Measurements from ENCODE around the gene FLT4. TPM values are rescaled to one million over a fixed set of nuclear protein-coding genes. Genes with fewer than 3 reads are reported as not detected.

The FLT4 gene
- total and polyA plus RNA-seq, 9 donors = 5.4 to 12.3 (median 8.7) TPM

DNA sequence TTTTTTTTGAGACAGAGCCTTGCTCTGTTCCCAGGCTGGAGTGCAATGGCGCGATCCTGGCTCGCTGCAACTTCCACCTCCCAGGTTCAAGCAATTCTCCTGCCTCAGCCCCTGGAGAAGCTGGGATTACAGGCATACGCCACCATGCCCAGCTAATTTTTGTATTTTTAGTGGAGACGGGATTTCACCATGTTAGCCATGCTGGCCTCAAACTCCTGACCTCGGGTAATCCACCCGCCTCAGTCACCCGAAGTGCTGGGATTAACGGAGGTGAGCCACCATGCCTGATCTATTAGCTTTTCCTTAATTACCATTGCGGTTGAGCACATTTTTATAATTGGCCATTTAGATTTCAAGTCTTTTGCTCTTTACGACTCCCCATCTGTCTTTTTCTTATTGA is 2.9 kb upstream of the FLT4 start:
- no peak overlapping the region for H3K4me3 ChIP-seq (ENCODE audit: low read length)
- H3K36me3 ChIP-seq (ENCODE audit: control insufficient read depth, insufficient read depth, low read length) = no peaks in the 10 kb centered on the region
- DNase-seq = no peak
- H3K9me3 ChIP-seq (replicated peaks; ENCODE audit: control insufficient read depth, low read depth, low read length) = no peaks in the 10 kb centered on the region
- no CpG with 5 or more reads among the region's 11 CpGs for WGBS (ENCODE audit: insufficient coverage)
- peaks cover 5% of the 10 kb centered on the region for H3K4me1 ChIP-seq (ENCODE audit: control insufficient read depth, insufficient read depth, low read length)
- no peak overlapping the region for H3K27ac ChIP-seq (ENCODE audit: low read length)
- H3K27me3 ChIP-seq (ENCODE audit: control insufficient read depth, insufficient read depth, low read length) = peaks cover 45% of the 10 kb centered on the region

DNA sequence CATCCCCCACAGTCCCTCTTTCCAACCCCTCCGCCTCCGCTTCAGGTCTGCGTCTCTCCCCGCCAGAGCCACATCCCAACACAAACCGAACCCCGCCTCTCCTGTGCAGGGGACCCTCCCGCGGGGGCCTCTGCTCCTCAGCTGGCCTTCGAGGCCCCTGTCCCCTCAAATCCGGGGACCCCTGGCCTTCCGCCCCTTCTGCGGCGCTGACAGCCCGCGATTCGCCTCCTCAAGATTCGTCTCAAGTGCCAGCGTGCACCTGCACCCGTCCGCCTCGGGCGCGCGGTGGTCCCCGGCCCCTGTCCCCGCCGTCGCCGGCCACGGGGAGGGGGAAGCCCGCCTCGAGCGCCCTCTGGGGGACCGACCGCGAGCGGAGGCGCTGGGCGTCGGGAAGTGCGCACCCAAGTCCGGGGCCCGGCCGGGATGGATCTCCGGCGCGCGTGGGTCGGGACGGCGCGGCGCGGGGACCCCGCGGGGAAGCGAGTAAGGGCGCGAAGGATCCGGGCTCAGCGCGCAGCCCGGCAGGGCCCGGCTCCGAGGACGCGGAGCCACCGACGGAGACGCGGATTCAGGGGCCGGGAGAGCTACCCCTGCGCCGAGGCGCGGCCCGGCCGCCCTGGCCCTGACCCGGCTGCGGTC is 623 bp downstream of the FLT4 start:
- Histone ChIP-seq H3K4me1 (ENCODE audit: control insufficient read depth, insufficient read depth, low read length) (peaks cover 22% of the 10 kb centered on the region), H3K4me3 (ENCODE audit: low read length) (peak overlapping the region; percentile 22), H3K27ac (ENCODE audit: low read length) (no peak overlapping the region), H3K36me3 (ENCODE audit: control insufficient read depth, insufficient read depth, low read length) (no peaks in the 10 kb centered on the region), H3K9me3 (replicated peaks; ENCODE audit: control insufficient read depth, low read depth, low read length) (no peaks in the 10 kb centered on the region), H3K27me3 (ENCODE audit: control insufficient read depth, insufficient read depth, low read length) (peaks cover 78% of the 10 kb centered on the region)
- DNase-seq = no peak
- under 1% methylated on average over 79 of the region's 80 CpGs for WGBS (ENCODE audit: insufficient coverage)

DNA sequence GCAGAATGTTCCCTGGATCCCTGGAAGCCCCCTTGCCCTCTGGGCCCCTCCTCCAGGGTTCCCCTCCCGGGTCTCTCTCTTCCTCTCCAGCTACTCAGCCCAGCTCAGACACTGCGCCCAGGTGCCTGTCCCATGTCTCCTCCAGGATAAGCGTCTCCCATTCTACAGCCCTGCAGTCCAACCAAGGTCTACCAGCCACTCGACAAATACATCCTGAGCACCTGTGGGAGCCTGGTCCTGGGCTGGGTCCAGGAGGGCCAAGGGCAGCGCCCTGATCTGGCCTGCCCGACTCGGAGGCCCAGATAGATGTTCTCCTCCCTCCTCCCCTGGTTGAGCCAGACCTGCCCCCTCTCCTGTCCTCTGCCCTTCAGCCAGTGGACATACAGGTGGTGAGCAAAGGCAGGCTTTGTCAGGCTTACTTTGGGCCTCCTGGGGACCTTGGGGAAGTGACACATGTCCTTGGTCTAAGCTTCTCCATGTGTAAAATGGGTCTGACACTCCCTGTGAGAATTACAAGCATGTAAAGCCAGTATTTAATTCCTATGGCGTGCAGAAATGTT is 1.4 kb downstream of the FLT4 start:
- Histone ChIP-seq H3K4me1 (ENCODE audit: control insufficient read depth, insufficient read depth, low read length) (peaks cover 22% of the 10 kb centered on the region), H3K27me3 (ENCODE audit: control insufficient read depth, insufficient read depth, low read length) (peaks cover 78% of the 10 kb centered on the region), H3K27ac (ENCODE audit: low read length) (no peak overlapping the region), H3K9me3 (replicated peaks; ENCODE audit: control insufficient read depth, low read depth, low read length) (no peaks in the 10 kb centered on the region), H3K4me3 (ENCODE audit: low read length) (peak overlapping the region; percentile 22), H3K36me3 (ENCODE audit: control insufficient read depth, insufficient read depth, low read length) (no peaks in the 10 kb centered on the region)
- WGBS (ENCODE audit: insufficient coverage) = 78% methylated on average over 8 of the region's 8 CpGs
- no peak for DNase-seq

DNA sequence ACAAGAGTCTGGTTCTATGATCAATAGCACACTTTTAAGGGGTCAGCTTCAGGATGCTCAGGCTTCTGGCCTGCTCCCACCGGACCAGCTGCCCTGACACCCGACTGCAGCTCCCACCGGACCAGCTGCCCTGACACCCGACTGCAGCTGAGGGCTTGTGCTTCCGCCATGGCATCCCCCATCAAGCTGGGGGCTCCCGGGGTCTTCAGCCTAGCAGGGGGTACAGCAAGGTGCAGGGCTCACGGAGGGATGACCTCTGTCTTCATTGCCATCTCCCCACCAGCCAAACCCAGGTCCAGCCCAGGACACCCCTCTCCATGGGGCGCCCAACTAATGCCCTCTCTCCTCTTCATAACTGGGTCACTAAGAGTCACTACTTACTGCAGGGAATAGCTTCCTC is 1.9 kb downstream of the FLT4 start:
- H3K27me3 ChIP-seq (ENCODE audit: control insufficient read depth, insufficient read depth, low read length) = peaks cover 74% of the 10 kb centered on the region
- WGBS (ENCODE audit: insufficient coverage) = 85% methylated on average over 8 of the region's 8 CpGs
- DNase-seq = no peak
- H3K27ac ChIP-seq (ENCODE audit: low read length) = no peak overlapping the region
- H3K4me1 ChIP-seq (ENCODE audit: control insufficient read depth, insufficient read depth, low read length) = peaks cover 22% of the 10 kb centered on the region
- H3K4me3 ChIP-seq (ENCODE audit: low read length) = no peak overlapping the region
- H3K36me3 ChIP-seq (ENCODE audit: control insufficient read depth, insufficient read depth, low read length) = no peaks in the 10 kb centered on the region
- H3K9me3 ChIP-seq (replicated peaks; ENCODE audit: control insufficient read depth, low read depth, low read length) = no peaks in the 10 kb centered on the region

DNA sequence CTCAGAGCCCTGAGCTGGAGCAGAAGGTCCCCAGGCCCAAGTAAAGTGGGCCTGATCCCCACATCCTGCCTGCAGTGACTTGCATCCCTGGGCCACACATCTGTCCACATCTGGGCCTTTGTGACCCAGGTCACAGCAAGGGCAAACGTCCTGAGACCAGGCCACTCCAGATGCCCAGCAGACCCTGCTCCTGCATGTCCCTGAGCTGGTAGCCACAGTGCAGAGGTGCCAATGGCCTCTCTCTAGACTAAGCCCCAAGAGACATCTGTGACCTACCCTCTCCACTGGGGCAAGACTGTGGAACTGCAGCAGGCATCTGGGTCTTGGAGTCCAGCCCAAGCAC is 2.5 kb downstream of the FLT4 start:
- Histone ChIP-seq H3K36me3 (ENCODE audit: control insufficient read depth, insufficient read depth, low read length) (no peaks in the 10 kb centered on the region), H3K27me3 (ENCODE audit: control insufficient read depth, insufficient read depth, low read length) (peaks cover 68% of the 10 kb centered on the region), H3K9me3 (replicated peaks; ENCODE audit: control insufficient read depth, low read depth, low read length) (no peaks in the 10 kb centered on the region), H3K4me3 (ENCODE audit: low read length) (no peak overlapping the region), H3K27ac (ENCODE audit: low read length) (no peak overlapping the region), H3K4me1 (ENCODE audit: control insufficient read depth, insufficient read depth, low read length) (peaks cover 22% of the 10 kb centered on the region)
- WGBS (ENCODE audit: insufficient coverage) = 40% methylated on average over 1 of the region's 1 CpG
- DNase-seq = no peak

DNA sequence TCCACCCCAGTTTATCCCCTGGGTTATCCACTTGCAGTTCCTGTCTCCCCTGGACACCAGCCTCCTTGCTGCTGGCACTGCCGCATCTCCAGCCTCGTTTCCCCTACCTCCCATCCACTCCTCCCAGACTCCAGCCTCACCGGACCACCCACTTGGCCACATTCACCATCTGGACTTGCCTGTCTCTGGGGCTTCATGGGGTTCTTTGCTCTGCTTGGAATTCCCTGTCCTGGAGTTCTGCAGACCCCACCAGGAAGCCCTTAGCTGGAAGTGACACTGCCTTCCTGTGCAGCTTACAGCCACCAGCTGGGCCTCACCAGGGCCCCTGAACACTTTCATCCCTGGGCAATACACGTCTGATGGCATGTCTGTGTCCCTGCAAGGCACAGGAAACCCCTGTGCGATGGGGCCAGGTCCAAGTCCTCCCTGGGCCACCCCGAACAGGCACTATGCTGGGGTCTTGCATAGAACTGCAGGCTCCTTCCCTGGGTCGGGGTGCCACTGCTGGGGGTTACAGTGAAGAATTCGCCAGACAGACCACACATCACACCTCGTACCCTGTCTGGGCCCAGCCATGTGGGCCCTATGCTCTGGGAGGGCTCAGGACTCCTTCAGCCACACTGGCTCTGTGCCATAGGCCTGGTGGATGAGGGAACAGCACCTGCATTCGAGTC is 3.0 kb downstream of the FLT4 start:
- Histone ChIP-seq H3K4me1 (ENCODE audit: control insufficient read depth, insufficient read depth, low read length) (peaks cover 22% of the 10 kb centered on the region), H3K9me3 (replicated peaks; ENCODE audit: control insufficient read depth, low read depth, low read length) (no peaks in the 10 kb centered on the region), H3K27ac (ENCODE audit: low read length) (peak overlapping the region; percentile 51), H3K27me3 (ENCODE audit: control insufficient read depth, insufficient read depth, low read length) (peaks cover 66% of the 10 kb centered on the region), H3K4me3 (ENCODE audit: low read length) (no peak overlapping the region), H3K36me3 (ENCODE audit: control insufficient read depth, insufficient read depth, low read length) (no peaks in the 10 kb centered on the region)
- 49% methylated on average over 9 of the region's 10 CpGs for WGBS (ENCODE audit: insufficient coverage)
- DNase-seq = no peak

DNA sequence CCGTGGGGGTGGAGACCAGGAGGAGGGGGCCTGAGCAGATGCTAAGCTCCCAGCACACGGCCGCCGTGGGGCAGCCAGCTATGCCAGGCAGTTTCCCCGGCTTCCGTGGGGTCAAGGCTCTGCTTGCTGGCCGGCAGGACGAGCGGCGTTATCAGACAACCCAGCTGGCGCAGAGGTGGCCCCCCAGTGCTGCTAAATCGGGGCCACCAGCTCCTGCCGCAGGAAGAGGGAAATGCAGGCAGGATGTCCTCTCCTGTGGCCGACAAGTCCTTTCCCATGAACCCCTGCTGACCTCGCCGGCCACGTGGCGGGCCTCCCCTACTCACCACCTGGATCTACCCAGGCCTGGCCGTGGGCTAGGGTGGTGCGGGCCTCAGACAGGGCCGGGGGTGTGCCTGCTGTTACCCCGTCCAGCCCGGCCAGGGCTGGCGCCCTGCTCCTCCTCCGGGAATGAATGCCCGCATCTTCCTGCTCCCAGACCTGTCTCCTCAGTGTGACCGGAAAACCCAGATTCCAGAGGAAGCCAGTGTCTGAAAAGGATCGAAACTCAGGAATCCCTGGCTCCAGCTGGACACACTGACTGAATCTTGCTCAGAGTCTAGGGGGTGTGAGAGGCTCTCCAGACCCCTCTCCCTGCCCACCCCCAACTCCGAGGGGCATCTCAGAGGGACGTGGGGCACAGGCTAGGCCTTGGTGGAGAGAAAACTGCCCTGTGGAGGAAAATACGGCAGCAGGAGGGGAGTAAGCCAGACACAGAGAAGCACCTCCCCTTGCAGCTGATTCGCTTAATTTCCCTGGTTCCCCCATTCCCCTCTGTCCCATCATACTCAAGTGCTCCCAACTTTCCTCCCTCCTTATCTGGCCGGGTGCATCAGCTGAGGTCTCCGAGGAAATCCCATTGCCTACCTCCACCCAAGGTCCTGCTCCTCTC is 3.9 kb downstream of the FLT4 start:
- WGBS (ENCODE audit: insufficient coverage) = 53% methylated on average over 25 of the region's 34 CpGs
- peaks cover 25% of the 10 kb centered on the region for H3K4me1 ChIP-seq (ENCODE audit: control insufficient read depth, insufficient read depth, low read length)
- H3K27me3 ChIP-seq (ENCODE audit: control insufficient read depth, insufficient read depth, low read length) = peaks cover 57% of the 10 kb centered on the region
- H3K27ac ChIP-seq (ENCODE audit: low read length) = peak overlapping the region; percentile 51
- DNase-seq = no peak
- H3K4me3 ChIP-seq (ENCODE audit: low read length) = no peak overlapping the region
- H3K36me3 ChIP-seq (ENCODE audit: control insufficient read depth, insufficient read depth, low read length) = no peaks in the 10 kb centered on the region
- H3K9me3 ChIP-seq (replicated peaks; ENCODE audit: control insufficient read depth, low read depth, low read length) = no peaks in the 10 kb centered on the region

DNA sequence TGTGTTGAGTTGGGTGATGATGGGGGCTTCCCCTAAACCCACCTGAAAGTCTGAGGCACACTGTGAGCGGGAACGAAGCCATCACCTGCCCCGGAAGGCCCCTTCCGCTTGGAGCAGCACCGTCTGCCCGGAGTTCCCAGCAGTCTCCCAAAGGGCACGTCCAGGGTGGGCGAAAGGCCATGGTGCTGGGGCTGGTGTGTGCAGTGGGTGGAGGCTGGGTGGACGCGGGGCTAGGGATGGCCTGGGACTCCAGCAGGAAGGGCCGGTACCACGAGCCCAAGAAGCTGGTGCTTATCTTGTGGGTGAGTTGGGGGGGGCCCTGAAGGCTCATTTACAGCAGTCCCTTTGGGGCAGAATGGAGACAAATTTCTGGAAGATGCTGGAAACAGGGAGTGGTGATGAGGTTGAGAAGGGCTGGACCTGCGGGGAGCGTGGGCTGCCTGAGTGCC is 4.6 kb downstream of the FLT4 start:
- Histone ChIP-seq H3K27ac (ENCODE audit: low read length) (no peak overlapping the region), H3K4me1 (ENCODE audit: control insufficient read depth, insufficient read depth, low read length) (peaks cover 26% of the 10 kb centered on the region), H3K9me3 (replicated peaks; ENCODE audit: control insufficient read depth, low read depth, low read length) (no peaks in the 10 kb centered on the region), H3K27me3 (ENCODE audit: control insufficient read depth, insufficient read depth, low read length) (peaks cover 52% of the 10 kb centered on the region), H3K36me3 (ENCODE audit: control insufficient read depth, insufficient read depth, low read length) (no peaks in the 10 kb centered on the region), H3K4me3 (ENCODE audit: low read length) (no peak overlapping the region)
- 50% methylated on average over 12 of the region's 14 CpGs for WGBS (ENCODE audit: insufficient coverage)
- no peak for DNase-seq

DNA sequence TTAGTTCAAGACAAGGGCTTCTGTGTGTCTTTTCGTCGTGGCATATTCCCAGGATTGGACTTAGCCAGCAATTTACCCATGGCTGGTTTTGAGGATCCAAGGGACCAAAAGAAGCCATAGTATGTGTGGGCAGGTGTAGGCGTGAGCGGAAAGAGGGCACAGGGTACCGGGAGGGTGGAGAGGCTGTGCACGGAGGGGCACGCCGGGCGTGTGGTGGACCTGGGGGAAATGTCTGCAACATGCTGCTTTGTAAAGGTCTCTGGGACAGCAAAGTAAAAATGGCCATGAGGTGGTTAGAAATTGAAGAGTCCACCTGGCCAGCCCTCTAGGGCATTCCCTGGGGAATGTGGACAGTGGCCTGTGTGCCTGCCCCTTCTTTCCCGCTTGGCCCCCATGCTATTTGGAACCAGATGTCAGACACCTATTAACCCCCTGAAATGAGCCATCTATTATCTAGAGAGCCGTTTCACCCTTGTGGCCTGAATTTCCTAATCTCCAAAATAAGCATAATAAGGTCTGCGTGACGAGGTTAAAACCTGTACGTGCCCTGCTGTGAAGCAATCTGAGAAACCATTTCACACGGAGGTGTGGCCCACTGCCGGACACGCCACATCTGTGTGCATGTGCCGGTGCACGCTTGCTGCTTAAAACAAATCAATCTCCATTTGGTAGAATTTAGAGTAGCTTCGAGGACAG is 5.1 kb downstream of the FLT4 start:
- H3K36me3 ChIP-seq (ENCODE audit: control insufficient read depth, insufficient read depth, low read length) = no peaks in the 10 kb centered on the region
- WGBS (ENCODE audit: insufficient coverage) = 67% methylated on average over 12 of the region's 20 CpGs
- H3K27me3 ChIP-seq (ENCODE audit: control insufficient read depth, insufficient read depth, low read length) = peaks cover 49% of the 10 kb centered on the region
- peaks cover 26% of the 10 kb centered on the region for H3K4me1 ChIP-seq (ENCODE audit: control insufficient read depth, insufficient read depth, low read length)
- H3K9me3 ChIP-seq (replicated peaks; ENCODE audit: control insufficient read depth, low read depth, low read length) = no peaks in the 10 kb centered on the region
- no peak overlapping the region for H3K4me3 ChIP-seq (ENCODE audit: low read length)
- no peak overlapping the region for H3K27ac ChIP-seq (ENCODE audit: low read length)
- no peak for DNase-seq

Data from muscle of leg (tissue), 11 donors.